ENCODE measurements around the gene PAQR7. TPM values are rescaled to one million over a fixed set of nuclear protein-coding genes. Genes with fewer than 3 reads are reported as not detected.

Gene PAQR7
- total RNA-seq, 1 donor from 2014 or later: 4.6 TPM

DNA sequence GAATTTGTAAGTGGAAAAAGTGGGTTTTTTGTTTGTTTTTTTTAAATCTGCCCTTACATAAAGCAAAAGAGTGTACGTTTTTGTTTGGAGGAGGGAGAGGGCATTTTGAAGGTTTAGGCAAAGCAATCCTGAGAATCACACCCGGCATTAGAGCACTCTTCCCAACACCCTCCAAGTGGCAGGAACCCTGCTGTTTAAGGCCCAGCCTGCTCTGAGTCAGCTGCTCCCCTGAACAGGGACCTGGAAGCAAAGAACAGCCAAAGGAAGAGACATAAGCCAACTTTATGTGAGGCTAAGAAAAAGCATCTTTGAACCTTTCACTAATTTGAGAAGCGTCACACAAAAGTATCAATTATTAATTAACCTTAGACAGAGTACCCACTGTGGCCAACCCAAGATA, 38.8 kb downstream of the PAQR7 start:
- peaks cover 3% of the 10 kb centered on the region for H3K9me3 Mint-ChIP-seq
- CTCF ChIA-PET: interaction anchor here (0.9 kb wide), 1 partner anchor 59 kb away, joined by 3 read pairs; no protein-coding TSS in a partner anchor
- ATAC-seq (ENCODE audit: low read depth): no peak

DNA sequence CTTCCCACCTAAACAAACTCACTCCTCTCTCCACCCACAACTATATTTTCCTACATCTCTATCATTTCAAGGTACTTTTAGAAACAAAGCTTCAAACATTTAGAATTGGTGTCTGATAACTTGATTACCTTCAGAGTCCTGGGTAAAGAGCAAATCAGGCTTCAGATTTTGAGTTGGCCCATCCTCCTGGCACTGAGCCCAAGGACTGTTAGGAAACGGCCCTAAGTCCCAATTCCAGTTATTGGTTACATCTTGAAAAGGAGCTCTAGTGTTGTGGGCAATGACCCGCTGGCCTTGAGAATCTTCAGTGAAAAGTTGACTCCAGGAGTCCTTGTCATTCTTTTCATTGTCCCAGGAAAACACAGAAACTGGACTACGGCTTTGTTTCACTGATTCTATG, 40.6 kb downstream of the PAQR7 start:
- Mint-ChIP-seq H3K9me3 (peaks cover under 1% of the 10 kb centered on the region), H3K36me3 (ENCODE audit: low read depth) (peaks cover 53% of the 10 kb centered on the region), H3K27ac (no peak overlapping the region), H3K4me1 (no peaks in the 10 kb centered on the region), H3K4me3 (no peak overlapping the region), H3K27me3 (no peaks in the 10 kb centered on the region)
- ChIA-PET CTCF (no interaction called here), POLR2A (no interaction called here)
- intact Hi-C loops (cut with micrococcal nuclease): no loop called here
- DNase-seq (no peak), ATAC-seq (ENCODE audit: low read depth) (no peak)
- TF ChIP-seq, protein P1, sequence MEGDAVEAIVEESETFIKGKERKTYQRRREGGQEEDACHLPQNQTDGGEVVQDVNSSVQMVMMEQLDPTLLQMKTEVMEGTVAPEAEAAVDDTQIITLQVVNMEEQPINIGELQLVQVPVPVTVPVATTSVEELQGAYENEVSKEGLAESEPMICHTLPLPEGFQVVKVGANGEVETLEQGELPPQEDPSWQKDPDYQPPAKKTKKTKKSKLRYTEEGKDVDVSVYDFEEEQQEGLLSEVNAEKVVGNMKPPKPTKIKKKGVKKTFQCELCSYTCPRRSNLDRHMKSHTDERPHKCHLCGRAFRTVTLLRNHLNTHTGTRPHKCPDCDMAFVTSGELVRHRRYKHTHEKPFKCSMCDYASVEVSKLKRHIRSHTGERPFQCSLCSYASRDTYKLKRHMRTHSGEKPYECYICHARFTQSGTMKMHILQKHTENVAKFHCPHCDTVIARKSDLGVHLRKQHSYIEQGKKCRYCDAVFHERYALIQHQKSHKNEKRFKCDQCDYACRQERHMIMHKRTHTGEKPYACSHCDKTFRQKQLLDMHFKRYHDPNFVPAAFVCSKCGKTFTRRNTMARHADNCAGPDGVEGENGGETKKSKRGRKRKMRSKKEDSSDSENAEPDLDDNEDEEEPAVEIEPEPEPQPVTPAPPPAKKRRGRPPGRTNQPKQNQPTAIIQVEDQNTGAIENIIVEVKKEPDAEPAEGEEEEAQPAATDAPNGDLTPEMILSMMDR (IDR thresholded peaks at IDR 0.05): no peak

More for the DNA sequence above, 38.8 kb downstream of the PAQR7 start:
- DNase-seq: no peak
- peaks cover 36% of the 10 kb centered on the region for H3K36me3 Mint-ChIP-seq (ENCODE audit: low read depth)
- no peak overlapping the region for H3K4me3 Mint-ChIP-seq
- POLR2A ChIA-PET: no interaction called here
- intact Hi-C loops (cut with micrococcal nuclease): loop anchor here (1.0 kb wide), 1 partner anchor 162 kb away; the partner anchor contains the start of gene PAFAH2
- H3K4me1 Mint-ChIP-seq: no peaks in the 10 kb centered on the region
- peak overlapping the region; percentile 21 for H3K27ac Mint-ChIP-seq
- no peaks in the 10 kb centered on the region for H3K27me3 Mint-ChIP-seq
- TF ChIP-seq, protein P1 (IDR thresholded peaks at IDR 0.05): no peak

DNA sequence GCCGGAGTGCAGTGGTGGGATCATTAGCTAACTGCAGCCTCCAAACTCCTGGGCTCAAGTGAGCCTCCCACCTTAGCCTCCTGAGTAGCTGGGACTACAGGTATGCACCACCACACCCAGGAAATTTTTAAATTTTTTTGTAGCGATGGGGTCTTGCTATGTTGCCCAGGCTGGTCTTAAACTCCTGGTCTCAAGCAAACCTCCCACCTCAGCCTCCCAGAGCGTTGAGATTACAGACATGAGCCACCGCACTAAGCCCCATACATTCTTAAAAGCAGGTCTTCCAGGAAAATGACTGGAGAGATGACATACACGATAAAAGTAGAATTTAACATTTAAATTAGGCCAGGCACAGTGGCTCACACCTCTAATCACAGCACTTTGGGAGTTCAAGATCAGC, 42.4 kb downstream of the PAQR7 start:
- H3K4me3 Mint-ChIP-seq: no peak overlapping the region
- peaks cover 68% of the 10 kb centered on the region for H3K36me3 Mint-ChIP-seq (ENCODE audit: low read depth)
- ChIA-PET CTCF (no interaction called here), POLR2A (no interaction called here)
- TF ChIP-seq, protein P1 (IDR thresholded peaks at IDR 0.05): no peak
- H3K27me3 Mint-ChIP-seq: no peaks in the 10 kb centered on the region
- no peaks in the 10 kb centered on the region for H3K9me3 Mint-ChIP-seq
- H3K4me1 Mint-ChIP-seq: no peaks in the 10 kb centered on the region
- no peak overlapping the region for H3K27ac Mint-ChIP-seq
- DNase-seq (no peak), ATAC-seq (ENCODE audit: low read depth) (no peak)
- intact Hi-C loops (cut with micrococcal nuclease): no loop called here

DNA sequence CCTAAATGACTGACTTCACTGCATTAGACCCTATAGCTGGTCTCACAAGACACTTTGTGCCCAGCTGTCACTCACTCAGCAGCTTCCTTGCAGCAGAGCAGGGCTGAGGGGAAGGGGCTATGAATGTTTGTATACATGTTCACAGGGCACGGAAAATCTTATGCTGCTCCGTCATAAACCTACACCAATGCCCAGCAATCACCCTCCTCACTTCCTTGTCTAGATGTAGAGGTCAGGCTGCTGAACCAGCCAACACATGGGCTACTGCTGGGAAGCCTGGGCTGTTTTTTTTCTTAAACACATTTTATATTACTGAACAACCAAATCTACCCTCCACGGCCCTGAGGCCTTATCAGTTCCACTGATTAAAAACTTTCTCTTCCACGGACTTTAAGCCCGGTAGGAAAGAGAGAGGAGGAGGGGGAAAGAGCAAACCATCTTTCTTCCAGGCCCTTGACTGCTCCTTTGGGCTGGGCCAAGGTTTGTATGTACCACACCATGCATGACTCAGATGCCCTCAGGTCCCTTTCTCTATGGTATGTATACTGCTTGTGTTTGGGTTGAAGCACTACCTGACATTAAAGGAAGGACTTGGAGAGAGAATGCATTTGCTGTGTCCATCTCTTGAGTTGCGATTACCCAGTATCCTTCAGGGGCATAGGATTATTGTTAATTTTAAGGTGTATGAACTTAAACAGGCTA, 43.0 kb downstream of the PAQR7 start:
- Mint-ChIP-seq H3K4me1 (no peaks in the 10 kb centered on the region), H3K27me3 (no peaks in the 10 kb centered on the region), H3K9me3 (no peaks in the 10 kb centered on the region), H3K27ac (no peak overlapping the region), H3K4me3 (no peak overlapping the region), H3K36me3 (ENCODE audit: low read depth) (peaks cover 75% of the 10 kb centered on the region)
- intact Hi-C loops (cut with micrococcal nuclease): no loop called here
- CTCF ChIA-PET: no interaction called here
- TF ChIP-seq, protein P1 (IDR thresholded peaks at IDR 0.05): no peak
- no peak for ATAC-seq (ENCODE audit: low read depth)
- DNase-seq: no peak
- POLR2A ChIA-PET: no interaction called here

DNA sequence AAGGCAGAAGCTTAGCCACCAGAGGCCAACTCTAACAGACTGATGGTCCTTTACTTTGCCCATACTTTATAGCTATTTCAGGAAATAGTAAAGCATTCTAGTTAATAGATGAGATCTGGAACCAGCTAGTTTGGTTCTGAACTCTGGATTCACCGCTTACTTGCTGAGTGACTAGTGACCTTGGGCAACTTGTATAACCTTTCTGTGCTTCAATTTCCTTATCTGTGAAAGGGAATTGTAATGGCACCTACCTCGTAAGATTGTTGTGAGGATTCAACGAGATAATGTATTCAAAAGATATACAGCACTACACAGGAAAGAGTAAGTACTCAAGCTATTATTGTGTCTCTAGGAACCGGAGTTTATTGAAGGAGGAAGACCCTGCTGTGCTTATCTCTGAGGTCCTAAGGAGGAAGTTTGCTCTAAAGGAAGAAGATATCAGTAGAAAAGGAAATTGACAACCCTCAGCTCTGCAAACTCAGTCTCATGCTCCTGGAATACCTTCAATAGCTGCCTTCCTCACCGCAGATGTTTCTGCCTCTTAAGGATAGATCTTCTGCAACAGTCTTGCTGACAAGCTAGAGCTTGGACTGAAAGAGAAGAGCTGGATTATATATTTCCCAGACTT, 43.8 kb downstream of the PAQR7 start:
- no peak overlapping the region for H3K27ac Mint-ChIP-seq
- POLR2A ChIA-PET: interaction anchor here (1.0 to 1.2 kb wide), 2 partner anchors 12 to 171 kb away, joined by 3 to 4 read pairs; partner anchors contain the start of gene MTFR1L
- H3K9me3 Mint-ChIP-seq: no peaks in the 10 kb centered on the region
- H3K4me1 Mint-ChIP-seq: no peaks in the 10 kb centered on the region
- no peaks in the 10 kb centered on the region for H3K27me3 Mint-ChIP-seq
- TF ChIP-seq, protein P1 (IDR thresholded peaks at IDR 0.05): no peak
- intact Hi-C loops (cut with micrococcal nuclease): no loop called here
- CTCF ChIA-PET: interaction anchor here (0.5 kb wide), 1 partner anchor 148 kb away, joined by 3 read pairs; no protein-coding TSS in a partner anchor
- no peak overlapping the region for H3K4me3 Mint-ChIP-seq
- ATAC-seq (ENCODE audit: low read depth) (no peak), DNase-seq (no peak)
- peaks cover 83% of the 10 kb centered on the region for H3K36me3 Mint-ChIP-seq (ENCODE audit: low read depth)
